ENCODE data around the gene BABAM2.

The BABAM2 gene

DNA sequence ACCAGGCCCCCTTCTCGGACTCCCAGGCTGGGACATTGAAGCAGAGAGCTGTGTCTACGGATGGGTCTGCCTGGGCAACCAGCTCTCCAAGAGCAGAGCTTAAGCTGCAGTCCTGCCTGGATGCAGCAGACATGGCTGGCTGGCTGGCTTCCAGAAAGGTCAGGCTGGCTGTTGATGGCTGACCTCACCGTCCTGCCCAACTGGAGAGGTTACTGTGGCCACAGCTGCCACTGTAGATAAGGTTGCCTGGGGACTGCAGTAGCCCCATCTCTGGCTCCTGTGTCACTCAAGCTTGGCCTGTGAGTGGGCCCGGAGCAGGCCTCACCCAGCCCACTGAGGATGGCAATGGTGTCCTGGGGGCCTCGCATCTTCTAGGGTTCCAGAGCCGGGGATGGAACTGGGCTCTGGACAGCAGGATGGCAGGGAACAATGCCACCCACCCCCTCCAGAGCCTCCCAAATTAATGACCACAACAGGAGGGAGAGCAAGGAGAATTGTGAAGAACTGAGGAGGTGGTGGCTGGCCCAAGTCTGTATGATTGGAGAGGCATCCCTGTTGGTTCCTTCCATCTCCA, 465.1 kb downstream of the BABAM2 start:
- TF ChIP-seq, protein P1, sequence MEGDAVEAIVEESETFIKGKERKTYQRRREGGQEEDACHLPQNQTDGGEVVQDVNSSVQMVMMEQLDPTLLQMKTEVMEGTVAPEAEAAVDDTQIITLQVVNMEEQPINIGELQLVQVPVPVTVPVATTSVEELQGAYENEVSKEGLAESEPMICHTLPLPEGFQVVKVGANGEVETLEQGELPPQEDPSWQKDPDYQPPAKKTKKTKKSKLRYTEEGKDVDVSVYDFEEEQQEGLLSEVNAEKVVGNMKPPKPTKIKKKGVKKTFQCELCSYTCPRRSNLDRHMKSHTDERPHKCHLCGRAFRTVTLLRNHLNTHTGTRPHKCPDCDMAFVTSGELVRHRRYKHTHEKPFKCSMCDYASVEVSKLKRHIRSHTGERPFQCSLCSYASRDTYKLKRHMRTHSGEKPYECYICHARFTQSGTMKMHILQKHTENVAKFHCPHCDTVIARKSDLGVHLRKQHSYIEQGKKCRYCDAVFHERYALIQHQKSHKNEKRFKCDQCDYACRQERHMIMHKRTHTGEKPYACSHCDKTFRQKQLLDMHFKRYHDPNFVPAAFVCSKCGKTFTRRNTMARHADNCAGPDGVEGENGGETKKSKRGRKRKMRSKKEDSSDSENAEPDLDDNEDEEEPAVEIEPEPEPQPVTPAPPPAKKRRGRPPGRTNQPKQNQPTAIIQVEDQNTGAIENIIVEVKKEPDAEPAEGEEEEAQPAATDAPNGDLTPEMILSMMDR (IDR thresholded peaks at IDR 0.05; ENCODE audit: insufficient read depth, missing control alignments): no peak
- FAIRE-seq: no peak
- DNase-seq (ENCODE audit: insufficient read length, low spot score): no peak

GRCh38 chr2:28356095-28356911, 465.8 kb downstream of the BABAM2 start:
- TF ChIP-seq, protein P1 (IDR thresholded peaks at IDR 0.05; ENCODE audit: insufficient read depth, missing control alignments): no peak
- FAIRE-seq: no peak
- DNase-seq (ENCODE audit: insufficient read length, low spot score): no peak

DNA sequence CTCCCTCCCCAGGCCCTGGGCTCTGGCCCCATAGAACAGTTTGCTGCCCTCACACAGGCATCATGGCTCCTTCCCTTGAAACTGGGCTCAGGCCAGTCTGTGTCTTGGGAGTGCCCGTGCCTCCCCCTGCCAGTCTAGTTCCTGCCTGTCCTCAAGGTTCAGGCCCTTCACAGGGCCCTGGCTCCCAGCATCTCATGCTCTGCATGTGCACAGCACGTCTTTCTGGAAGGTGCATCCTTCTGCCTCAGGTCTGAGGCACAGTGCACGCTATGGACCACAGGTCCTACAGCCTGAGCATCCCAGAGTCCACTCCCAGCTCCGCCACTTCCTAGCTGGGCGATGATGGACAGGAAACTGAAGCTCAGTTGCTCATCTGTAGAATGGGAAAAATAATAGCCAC, 466.5 kb downstream of the BABAM2 start:
- DNase-seq (ENCODE audit: insufficient read length, low spot score) (no peak), FAIRE-seq (no peak)
- TF ChIP-seq, protein P1 (IDR thresholded peaks at IDR 0.05; ENCODE audit: insufficient read depth, missing control alignments): no peak

DNA sequence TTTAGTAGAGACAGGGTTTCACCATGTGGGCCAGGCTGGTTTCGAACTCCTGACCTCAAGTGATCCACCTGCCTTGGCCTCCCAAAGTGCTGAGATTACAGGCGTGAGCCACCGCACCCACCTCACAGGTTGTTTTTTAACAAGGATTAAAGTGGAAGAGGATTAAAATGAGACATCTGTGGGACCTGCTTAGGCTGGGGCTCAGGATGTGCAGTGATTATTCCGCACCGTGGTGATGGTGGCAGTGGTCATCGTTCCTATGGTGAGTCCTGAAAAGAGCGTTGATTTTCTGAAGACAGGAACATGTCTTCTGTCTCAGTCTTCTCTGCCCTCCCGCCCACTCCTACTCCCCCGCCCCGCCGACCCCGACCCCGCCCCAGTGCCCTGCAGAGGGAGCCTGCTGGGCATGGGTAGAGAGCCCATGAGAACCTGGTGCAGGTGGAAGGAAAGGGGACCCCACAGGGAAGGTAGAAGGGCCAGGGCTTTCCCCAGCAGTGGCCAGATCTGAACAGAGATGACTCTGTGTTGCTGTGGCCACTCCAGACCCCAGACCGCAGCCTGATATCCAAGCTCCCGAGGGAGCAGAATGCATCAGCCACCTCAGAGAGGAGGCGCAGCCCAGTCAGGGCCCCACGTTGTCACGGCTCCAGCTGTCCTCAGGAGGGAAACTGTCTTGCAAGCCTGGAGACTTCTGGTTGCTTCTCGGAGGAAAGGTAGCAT, 467.6 kb downstream of the BABAM2 start:
- DNase-seq (ENCODE audit: insufficient read length, low spot score) (peak; percentile 57), FAIRE-seq (no peak)
- TF ChIP-seq, protein P1 (IDR thresholded peaks at IDR 0.05; ENCODE audit: insufficient read depth, missing control alignments): no peak

DNA sequence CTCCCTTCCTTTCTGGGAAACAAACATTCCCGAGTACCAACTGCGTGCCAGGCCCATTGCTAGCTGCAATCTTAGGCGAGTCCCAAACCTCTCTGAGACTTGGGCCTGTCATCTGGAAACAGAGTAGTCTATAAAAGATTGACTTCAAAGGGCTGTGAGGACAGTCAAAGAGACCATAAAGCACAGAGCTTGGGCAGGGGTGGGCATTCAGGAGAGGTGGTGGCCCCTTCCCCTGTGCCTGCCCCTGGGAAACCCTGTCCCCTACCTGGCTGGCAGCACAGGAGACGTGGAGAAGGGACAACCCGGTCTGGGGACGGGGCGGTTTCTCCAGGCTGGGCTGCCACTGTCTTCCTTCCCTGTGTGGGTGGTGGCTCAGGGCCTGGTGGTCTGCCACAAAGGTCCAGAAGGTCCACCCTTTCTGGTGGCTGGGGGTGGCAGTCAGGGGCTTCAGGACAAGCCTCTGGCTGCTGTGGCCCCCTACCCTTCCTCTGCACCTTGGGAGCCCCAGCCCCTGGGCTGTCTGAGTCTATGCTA, 468.2 kb downstream of the BABAM2 start:
- no peak for FAIRE-seq
- TF ChIP-seq, protein P1 (IDR thresholded peaks at IDR 0.05; ENCODE audit: insufficient read depth, missing control alignments): no peak
- no peak for DNase-seq (ENCODE audit: insufficient read length, low spot score)

GRCh38 chr2:28359222-28360057, 468.9 kb downstream of the BABAM2 start:
- TF ChIP-seq, protein P1 (IDR thresholded peaks at IDR 0.05; ENCODE audit: insufficient read depth, missing control alignments): no peak
- no peak for DNase-seq (ENCODE audit: insufficient read length, low spot score)
- no peak for FAIRE-seq
